HG03439 (cell line): ENCODE results near the gene DPH2.

Source experiments
- ATAC-seq: cut with Tn5 transposase; IDR thresholded peaks from one replicate; pipeline ENCODE4 v1.9.1; 2021; ENCODE audit warnings: mild to moderate bottlenecking, moderate library complexity; ENCODE audit not compliant: unreplicated experiment

The DPH2 gene, protein sequence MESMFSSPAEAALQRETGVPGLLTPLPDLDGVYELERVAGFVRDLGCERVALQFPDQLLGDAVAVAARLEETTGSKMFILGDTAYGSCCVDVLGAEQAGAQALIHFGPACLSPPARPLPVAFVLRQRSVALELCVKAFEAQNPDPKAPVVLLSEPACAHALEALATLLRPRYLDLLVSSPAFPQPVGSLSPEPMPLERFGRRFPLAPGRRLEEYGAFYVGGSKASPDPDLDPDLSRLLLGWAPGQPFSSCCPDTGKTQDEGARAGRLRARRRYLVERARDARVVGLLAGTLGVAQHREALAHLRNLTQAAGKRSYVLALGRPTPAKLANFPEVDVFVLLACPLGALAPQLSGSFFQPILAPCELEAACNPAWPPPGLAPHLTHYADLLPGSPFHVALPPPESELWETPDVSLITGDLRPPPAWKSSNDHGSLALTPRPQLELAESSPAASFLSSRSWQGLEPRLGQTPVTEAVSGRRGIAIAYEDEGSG

DNA sequence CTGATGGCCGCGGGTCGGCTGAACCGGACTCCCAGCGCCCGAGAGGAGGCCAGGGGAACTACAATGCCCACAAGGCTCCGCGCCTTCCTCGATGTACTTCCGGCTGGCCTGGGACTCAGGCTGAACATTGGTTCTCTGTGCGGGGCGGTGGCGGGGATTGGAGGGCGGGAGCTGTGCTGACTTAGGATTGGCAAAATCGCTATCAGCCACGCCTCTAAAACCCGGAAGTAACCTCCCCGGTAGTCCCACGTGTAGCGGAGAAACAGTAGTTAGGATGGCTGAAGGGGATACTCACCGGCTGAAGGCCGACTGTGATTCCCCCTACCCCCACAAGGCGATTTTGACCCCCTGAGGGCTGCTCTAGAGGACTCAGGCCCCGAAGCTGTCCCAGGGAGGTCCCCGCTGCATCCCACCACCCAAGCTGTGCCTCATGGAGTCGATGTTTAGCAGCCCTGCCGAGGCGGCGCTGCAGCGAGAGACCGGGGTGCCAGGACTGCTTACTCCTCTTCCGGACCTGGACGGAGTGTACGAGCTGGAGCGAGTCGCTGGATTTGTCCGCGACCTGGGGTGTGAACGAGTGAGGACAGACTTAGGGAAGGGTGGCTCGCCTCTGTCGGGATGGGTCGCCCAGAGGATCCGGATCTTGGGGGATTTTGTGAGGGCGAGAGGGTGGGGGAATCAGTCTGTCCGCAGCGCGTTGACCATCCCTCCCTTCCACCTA lies at the start of gene DPH2:
Gene DPH2 (plus strand): TSS at position 265 of the 721 bp plus-strand sequence. CDS start 166 bp downstream, at position 431.
- peak; percentile 66 for ATAC-seq

DNA sequence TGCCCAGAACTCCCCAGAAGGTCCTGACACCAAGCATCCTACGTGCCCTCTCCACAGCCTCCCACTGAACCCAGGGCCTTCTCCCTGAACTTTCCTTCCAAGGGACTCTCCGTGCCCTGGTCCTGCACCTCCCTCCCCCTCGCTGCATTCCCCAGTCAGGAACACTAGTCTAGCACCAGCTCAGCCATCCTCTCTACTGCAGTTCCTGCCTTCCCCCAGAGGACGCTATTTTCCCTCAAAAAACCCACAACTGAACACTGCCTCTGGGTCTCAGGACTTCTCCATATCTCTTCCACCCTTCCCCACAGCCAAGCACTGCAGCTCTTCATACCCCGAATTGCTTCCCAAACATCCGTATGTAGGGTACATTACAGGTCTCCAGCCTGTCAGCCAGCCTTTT lies 48.8 kb upstream of the DPH2 start:
- no peak for ATAC-seq

DNA sequence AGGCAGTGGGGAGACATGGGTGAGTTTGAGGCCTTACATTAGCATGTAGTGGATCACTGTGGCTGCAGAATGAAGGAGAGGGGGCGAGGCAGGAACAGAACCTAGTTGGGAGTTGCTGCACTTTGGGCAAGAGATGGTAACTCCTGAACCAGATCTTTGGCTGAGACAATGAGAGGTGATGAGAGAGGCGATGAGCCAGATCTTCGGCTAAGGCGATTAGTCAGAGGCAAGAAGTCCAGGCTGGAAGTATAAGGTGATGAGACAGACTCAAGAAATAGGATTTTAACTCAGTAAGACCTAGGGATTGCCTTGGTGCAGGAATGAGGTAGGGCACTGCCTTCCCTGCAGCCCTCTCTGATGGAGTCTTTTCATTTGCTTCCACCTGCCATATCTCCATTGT lies 45.3 kb upstream of the DPH2 start:
- ATAC-seq, result no peak

DNA sequence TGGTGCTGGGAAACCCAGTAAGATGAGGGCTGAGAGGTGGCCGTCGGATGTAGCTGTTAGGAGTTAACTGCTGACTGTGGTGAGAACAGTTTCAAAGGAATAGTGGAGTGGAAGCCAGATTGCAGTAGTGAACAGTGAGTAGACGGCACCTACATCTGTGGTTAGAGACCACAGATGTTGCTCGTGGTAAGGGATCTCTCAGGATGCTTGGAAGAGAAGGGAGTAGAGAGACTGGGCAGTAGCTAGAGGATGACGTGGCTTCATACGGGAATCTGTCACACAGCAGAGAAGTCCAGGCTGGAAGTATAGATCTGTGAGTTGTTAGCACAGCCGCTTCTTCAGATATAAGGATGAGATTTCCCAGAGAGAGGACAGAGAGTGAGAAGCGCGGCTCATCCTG lies 44.0 kb upstream of the DPH2 start:
- no peak for ATAC-seq

DNA sequence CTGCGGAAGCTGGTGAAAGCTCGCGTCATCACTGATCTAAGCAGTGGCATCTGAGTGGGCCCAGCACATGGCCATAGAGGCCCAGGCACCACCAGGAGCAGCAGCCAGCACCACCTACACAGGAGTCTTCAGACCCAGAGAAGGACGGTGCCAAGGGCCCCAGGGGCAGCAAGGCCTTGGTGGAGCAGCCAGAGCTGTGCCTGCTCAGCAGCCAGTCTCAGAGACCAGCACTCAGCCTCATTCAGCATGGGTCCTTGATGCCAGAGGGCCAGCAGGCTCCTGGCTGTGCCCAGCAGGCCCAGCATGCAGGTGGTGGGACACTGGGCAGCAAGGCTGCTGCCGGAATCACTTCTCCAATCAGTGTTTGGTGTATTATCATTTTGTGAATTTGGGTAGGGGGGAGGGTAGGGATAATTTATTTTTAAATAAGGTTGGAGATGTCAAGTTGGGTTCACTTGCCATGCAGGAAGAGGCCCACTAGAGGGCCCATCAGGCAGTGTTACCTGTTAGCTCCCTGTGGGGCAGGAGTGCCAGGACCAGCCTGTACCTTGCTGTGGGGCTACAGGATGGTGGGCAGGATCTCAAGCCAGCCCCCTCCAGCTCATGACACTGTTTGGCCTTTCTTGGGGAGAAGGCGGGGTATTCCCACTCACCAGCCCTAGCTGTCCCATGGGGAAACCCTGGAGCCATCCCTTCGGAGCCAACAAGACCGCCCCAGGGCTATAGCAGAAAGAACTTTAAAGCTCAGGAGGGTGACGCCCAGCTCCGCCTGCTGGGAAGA lies 39.5 kb upstream of the DPH2 start:
- ATAC-seq, result no peak

DNA sequence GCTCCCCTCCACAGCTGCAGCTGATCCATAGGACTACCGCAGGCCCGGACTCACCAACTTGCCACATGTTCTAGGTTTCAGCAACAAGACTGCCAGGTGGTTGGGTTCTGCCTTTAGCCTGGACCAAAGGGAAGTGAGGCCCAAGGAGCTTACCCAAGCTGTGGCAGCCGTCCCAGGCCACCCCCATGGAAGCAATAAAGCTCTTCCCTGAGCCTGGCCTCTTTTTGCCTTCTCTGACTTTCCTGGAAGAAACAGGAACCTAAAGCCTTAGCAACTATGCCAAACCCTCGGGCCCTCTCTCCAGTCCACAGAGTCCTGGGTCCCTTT lies 38.9 kb upstream of the DPH2 start:
- ATAC-seq, result no peak

DNA sequence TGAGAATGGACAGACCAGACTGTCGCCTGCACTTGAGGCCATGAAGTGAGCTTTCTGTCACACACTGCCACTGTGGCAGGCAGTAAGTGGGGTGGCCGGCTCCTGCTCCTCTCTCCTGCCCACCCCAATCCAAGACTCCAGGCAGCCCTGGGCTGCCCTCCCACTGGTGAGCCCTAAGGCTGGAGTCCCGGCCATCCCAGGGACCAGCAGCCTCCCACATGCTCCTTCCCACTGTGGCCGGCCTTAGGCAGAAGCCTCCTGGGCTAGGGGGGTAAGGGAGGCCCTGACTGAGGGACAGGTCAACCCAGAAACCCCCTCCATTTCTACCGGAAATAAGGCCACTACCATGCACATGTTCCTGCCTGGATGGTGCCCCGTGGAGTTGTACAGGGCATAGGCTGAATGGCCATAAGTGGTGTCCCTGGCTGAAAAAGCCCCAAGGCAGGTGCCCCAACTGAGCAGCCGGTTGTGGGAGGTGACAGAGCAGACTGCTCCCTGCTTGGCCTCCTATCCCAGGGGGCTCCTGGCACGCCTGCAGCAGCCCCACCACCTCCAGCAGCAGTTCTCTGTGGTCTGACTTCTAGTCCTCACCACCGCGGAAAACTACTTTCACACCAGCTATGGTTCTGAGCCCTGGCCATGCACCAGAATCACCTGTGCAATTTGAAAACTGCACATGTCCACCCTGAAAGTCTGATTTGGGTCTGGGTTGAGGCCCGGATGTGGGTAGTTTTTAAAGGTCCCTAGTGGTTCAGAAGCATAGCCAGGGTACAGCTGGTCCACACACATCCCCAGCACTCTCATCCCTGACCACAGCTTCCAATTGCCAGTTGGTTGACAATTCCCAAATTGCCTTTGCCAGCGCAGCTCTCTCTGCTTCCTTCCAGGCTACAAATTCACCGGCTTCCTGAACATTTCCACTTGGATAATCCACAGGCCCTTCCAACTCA lies 37.8 kb upstream of the DPH2 start:
- no peak for ATAC-seq

DNA sequence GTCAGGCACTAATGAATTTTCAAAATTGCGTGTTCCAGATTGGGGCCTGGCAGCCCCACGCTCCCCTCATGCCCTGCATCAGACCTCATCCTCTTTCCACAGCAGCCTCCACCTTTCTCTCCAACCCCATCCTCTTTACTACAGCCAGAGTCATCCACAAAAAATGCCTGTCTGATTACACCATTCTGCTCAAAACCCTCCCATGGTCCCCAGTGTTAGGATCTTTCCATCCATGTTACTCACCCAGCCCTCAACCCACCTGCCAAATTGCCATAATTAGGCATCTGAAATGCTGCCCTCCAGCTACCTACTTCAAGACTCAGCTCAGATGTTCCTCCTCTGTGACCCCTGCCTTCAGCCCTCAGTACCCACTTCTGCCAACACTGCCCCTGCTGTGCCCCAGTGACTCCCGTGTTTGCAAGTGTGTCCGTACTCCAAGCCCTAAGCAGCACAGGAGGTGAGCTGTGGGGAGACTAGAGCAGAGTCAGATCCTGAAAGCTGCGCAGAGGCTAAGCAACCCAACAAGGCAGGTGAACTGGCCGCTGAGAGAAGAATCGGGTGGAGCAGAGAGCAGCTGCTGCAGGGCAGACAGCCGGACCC lies 36.9 kb upstream of the DPH2 start:
- ATAC-seq, result no peak

DNA sequence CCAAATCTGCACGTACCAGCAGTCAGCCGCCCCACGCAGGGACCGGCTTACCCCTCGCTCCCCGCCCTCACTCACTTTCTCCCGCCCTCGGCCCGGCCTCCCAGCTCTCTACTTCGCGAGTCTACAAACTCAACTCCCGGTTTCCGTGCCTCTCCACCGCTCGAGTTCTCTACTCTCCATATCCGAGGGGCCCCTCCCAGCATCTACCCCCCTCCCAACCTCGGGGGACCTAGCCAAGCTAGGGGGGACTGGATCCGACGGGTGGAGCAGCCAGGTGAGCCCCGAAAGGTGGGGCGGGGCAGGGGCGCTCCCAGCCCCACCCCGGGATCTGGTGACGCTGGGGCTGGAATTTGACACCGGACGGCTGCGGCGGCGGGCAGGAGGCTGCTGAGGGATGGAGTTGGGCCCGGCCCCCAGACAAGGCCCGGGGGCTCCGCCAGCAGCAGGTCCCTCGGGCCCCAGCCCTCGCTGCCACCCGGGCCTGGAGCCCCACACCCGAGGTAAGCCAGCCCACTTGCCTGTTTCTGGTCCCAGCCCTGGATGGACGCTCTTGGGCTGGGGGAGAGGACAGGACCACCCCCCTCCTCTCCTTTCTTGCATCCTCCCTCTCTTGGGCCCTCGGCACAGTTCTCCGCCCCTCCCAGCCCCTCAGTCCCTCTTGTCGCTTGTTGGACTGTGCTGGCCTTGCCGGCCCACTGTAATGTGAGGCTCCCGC lies 36.3 kb upstream of the DPH2 start, which contains the start of gene ARTN:
Gene ARTN (plus strand): TSS at position 416 of the 715 bp plus-strand sequence. CDS start 1,856 bp downstream, outside the sequence.
- ATAC-seq, result no peak

DNA sequence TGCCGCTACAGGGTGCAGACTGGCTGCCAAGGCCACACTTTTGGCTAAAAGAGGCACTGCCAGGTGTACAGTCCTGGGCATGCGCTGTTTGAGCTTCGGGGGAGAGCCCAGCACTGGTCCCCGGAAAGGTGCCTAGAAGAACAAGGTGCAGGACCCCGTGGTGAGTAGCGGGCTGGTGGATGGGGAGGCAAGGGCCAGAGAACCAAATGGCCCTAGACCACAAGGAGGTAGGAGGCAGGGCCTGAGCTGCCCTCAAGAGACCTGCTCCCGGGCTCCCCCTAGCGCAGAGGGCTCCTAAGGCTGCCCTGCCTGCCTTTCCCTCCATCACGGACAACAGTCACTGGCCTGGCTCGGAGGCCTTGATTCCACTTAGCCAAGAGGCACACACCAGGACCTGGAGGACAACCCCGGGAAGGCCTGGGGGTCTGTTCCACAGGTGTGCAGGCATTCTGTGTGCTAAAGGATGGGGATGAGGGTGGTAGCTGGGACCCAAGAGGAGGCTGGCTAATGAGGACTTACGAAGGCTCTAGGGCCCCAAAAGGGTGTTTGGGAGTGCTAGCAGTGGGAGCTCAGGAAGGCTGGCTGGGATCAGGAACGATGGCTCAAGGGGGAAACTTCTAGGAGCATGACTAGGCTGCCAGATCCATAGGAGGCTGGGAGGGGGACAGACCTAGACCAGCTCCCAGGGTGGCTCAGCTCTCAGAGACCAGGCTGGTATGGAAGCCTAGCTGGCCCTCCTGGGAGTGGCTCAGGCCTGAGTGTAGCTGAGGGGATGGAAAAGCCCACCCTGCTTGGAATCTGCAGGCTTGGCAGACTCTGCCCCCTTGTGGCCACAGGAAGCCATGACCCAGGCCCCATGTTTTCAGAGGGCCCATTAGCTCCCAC lies 35.5 kb upstream of the DPH2 start:
- ATAC-seq, result no peak

DNA sequence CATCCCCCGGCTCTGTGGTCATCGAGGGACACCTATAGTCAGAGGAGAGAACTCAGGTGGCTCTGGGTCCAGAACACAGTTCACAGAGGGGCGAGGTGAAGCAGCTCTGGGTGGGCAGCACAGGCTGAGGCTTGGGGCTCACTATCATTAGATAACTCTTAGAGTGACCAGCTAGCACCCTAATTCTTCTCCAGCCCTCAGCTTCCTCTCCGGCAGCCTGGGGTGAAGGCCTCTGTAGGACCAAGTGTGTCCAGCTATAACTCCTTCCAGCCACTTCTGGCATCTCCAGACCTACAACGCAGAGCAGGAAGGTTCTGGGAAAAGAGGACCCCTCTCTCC lies 34.9 kb upstream of the DPH2 start:
- ATAC-seq, result no peak

DNA sequence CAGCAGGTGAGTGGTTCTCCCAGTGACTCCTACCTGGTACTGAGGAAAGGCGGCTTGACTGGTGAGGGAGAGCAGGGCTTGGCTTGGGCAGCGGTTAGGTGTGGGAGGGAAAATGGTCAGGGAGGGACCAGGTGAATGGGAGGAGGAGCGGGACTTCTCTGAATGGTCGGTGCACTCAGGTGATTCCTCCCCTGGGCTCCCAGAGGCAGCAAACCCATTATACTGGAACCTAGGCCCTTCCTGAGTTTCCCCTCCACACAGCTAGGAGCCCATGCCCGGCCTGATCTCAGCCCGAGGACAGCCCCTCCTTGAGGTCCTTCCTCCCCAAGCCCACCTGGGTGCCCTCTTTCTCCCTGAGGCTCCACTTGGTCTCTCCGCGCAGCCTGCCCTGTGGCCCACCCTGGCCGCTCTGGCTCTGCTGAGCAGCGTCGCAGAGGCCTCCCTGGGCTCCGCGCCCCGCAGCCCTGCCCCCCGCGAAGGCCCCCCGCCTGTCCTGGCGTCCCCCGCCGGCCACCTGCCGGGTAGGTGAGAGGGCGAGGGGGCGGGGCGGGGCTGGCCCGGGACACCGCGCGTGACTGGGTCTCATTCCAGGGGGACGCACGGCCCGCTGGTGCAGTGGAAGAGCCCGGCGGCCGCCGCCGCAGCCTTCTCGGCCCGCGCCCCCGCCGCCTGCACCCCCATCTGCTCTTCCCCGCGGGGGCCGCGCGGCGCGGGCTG lies 33.9 kb upstream of the DPH2 start:
- ATAC-seq, result no peak

DNA sequence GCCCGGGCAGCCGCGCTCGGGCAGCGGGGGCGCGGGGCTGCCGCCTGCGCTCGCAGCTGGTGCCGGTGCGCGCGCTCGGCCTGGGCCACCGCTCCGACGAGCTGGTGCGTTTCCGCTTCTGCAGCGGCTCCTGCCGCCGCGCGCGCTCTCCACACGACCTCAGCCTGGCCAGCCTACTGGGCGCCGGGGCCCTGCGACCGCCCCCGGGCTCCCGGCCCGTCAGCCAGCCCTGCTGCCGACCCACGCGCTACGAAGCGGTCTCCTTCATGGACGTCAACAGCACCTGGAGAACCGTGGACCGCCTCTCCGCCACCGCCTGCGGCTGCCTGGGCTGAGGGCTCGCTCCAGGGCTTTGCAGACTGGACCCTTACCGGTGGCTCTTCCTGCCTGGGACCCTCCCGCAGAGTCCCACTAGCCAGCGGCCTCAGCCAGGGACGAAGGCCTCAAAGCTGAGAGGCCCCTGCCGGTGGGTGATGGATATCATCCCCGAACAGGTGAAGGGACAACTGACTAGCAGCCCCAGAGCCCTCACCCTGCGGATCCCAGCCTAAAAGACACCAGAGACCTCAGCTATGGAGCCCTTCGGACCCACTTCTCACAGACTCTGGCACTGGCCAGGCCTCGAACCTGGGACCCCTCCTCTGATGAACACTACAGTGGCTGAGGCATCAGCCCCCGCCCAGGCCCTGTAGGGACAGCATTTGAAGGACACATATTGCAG lies 33.2 kb upstream of the DPH2 start:
- ATAC-seq, result no peak

DNA sequence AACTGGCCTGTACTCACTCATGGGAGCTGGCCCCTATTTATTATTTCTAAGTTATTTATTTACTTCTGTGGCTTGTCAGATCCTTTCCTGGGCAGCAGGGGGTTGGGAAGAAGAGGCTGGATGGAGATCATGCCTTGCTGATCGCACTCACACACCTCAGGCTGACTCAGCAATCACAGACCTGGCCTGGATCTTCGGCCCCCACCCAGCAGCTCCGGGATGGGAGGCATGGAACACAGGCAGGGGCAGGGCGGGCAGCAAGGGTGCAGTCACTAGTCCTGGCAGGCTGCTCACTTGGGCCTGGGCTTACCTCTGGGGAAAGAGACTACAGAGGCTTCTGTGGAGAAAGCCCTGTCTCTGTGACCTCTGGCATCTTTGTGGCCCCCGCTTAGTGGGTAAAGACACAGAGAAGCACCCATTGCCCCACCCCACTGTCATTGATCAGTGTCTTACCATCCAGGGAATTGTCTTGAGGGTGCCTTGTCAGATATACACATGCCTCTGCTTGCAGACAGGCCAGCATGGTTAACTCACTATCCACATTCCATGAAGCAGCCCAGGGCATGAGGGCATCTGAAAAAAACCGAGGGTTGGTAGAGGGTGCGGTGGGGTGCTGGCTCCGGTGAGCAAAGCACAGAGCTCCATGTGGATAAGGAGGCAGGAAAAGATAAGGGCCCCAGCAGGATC lies 32.5 kb upstream of the DPH2 start:
- no peak for ATAC-seq

DNA sequence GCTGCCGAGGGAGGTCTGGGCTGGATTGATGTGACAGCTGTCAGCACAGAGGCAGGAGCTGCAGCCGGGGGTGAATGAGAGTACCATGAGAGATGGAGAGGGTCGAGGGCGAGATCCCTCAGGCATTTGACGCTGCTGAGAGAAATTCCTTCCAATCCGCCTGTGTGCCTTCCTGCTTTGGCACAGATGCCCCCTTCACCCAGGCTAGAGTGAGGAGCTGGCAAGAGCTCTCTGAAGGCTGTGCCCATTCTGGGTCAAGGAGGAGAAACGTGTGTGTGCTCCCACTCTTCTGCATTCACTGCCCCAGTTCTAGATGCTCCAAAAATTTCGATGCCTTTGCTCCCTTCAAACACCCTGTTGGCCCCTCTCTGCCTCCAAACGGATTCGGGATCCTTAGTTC lies 31.4 kb upstream of the DPH2 start:
- no peak for ATAC-seq

DNA sequence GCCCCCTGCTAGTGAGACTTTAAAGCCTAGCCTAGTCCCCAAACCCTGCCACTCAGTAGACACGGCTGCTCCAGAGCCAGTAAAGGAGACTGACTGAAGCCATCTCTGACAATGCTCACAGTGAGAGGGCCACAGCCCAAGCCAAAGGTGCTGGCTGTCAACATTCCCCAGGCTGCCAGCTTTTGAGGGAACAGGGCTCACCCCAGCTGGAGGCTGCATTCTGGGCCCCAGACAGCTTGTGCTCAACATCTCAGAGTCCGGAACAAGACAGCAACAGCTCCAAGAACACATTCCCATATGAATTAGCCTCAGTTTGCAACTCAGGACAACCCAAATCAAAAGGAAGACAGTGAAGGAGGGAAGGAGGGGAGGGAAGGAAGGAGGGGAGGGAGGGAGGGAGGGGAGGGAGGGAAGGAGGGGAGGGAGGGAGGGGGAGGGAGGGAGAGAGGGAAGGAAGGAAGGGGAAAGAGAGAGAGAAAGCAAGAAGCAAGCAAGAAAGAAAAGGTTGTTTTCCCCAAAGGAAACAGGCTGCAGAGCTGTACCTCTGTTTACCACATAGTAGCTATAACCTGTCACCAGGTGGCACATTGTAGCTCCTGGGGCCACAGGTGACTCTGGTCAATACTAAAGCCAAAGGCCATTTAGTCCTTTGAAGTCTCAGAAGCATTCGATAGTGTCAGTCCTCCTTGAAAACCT lies 30.8 kb upstream of the DPH2 start:
- ATAC-seq, result no peak
